WERI-Rb-1 (cell line): ENCODE data around the gene CCL3.
"Not testable (repeated sequence)": the region's sequence is repeated elsewhere in the genome, so short reads cannot be mapped to it uniquely, and the experiment has no call there.

Source experiments
- DNase-seq: peaks from one replicate; pipeline ENCODE4 v3.0.0-alpha.2; 2020
- H3K27ac ChIP-seq: fragments of 250-450 bp; sonication (Bioruptor Pico); 2 replicates; pipeline ENCODE4 v1.5.1; 2020; ENCODE audit warnings: mild to moderate bottlenecking, moderate library complexity
- H3K27me3 ChIP-seq: fragments of 250-450 bp; sonication (Bioruptor Pico); 2 replicates; pipeline ENCODE4 v1.5.1; 2021; ENCODE audit warnings: mild to moderate bottlenecking, low read depth, moderate library complexity; ENCODE audit not compliant: insufficient read depth, severe bottlenecking
- H3K36me3 ChIP-seq: fragments of 250-450 bp; sonication (Bioruptor Pico); 2 replicates; pipeline ENCODE4 v1.5.1; 2020; ENCODE audit warnings: mild to moderate bottlenecking, moderate library complexity
- H3K4me3 ChIP-seq: 2 replicates; pipeline ENCODE4 v1.5.1; 2011; ENCODE audit warnings: low read depth, mild to moderate bottlenecking, control low read depth, low read length
- H3K9me3 ChIP-seq: fragments of 250-450 bp; sonication (Bioruptor Pico); 2 replicates; pipeline ENCODE4 v1.5.1; 2021; ENCODE audit warnings: mild to moderate bottlenecking, moderate library complexity; ENCODE audit not compliant: severe bottlenecking
- CTCF ChIP-seq: IDR thresholded peaks from 2 replicates; pipeline ENCODE4 v1.5.1; 2011; ENCODE audit warnings: low read depth, mild to moderate bottlenecking, control low read depth, inconsistent platforms, low read length

Gene CCL3

DNA sequence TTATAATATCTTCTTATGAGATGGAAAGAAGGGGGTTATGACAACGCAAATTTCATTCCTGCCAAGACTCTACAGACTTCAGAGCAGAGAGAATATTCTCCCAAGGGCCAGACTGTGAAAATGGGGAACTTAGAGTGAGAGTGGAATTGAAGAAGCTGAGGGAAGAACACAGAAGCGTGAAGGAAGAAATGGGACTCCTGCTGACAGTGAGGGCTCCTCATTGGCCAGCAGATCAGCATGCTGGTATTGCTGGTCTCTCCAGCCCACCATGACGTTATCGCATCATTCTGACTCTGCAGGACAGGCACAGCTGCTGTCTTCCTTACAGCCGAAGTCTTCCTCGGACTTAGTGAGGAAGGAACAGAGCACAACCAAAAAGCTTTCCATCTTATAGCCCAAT lies 38.0 kb upstream of the CCL3 start:
- peaks cover 16% of the 10 kb centered on the region for H3K9me3 ChIP-seq
- no peak for DNase-seq
- TF ChIP-seq CTCF = no peak
- no peaks in the 10 kb centered on the region for H3K36me3 ChIP-seq
- no peaks in the 10 kb centered on the region for H3K27me3 ChIP-seq
- no peak overlapping the region for H3K27ac ChIP-seq
- H3K4me3 ChIP-seq = no peak overlapping the region

DNA sequence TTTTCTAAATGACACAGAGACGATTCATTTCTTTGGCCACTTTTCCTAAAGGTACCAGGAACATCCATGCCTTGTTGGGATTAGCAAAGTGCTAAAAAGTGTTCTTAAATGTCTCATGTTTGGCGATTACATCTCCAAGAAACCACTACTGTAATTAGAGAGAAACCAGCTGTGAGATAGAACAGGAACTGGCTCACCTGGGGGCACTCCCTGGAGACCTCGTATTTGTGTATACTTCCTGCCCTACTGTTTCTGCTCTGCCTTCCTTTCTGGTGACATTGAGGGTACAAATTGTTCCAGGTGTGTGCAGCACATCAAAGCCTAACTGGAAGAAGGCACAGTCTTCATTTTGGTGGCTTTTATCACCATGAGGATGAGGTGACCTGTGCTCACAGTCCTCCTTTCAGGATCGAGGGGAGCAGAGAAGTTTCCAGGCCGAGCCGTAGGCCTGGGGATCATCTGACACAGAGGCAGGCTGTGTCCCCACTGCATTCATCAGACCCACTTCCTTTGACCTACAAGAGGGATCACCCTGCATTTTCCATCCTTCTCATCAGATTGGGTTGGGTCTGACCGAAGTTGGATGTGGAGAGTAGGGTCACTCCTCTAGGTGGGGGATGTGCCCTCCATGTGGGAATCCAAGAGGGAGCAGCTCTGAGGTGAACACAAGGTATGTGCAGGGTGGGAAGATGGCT lies 37.4 kb upstream of the CCL3 start:
- DNase-seq = no peak
- peaks cover 16% of the 10 kb centered on the region for H3K9me3 ChIP-seq
- no peak overlapping the region for H3K27ac ChIP-seq
- H3K27me3 ChIP-seq = no peaks in the 10 kb centered on the region
- TF ChIP-seq CTCF = no peak
- H3K4me3 ChIP-seq = no peak overlapping the region
- no peaks in the 10 kb centered on the region for H3K36me3 ChIP-seq

DNA sequence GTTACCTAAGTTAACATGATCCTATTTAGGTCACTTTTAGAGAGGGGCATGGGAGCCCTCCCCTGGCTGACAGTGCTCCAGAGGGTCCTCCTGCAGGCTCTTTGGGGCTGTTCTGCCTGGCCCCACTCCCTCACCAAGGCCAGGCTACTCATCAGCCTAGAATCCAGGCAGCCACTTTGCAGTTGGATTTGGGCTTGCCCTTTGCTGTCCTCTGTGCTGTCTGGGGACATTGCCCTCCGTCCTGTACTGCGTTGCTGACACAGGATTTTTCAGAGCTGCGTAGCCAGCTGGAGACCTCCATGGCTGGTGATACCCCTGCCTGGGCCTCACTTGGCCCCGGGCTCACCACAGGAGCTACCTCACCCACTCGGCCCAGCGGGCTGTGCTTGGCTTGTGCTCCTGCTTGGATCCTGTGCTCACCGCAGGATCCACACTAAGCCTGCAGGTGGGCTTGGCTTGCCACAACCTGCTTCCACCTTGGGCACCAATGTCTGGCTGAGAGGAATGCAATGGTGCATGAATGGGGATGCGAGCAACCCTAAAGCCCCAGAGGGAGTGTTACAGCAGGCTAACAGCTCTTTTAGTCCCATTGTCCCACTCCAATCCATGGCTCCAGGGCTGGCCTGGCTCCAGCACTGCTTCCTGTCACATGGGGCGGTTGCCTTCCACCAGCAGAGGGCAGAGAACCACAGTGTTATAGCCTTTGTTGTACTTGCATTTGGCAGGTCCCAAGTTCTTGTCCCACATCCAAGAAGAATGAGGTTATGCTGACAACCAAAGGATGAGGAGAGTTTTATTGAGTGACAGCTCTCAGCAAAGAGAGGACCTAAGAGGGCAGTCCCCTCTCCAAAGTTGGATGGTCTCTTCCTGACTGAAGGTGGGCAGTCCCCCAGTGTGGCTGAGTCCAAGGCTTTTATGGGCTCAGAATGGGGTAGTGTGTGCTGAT lies 35.2 kb upstream of the CCL3 start:
- no peak for TF ChIP-seq CTCF
- no peak overlapping the region for H3K27ac ChIP-seq
- H3K9me3 ChIP-seq = peaks cover 16% of the 10 kb centered on the region
- H3K36me3 ChIP-seq = no peaks in the 10 kb centered on the region
- H3K4me3 ChIP-seq = no peak overlapping the region
- no peak for DNase-seq
- no peaks in the 10 kb centered on the region for H3K27me3 ChIP-seq

- peaks cover 16% of the 10 kb centered on the region for H3K9me3 ChIP-seq
- H3K4me3 ChIP-seq = no peak overlapping the region
- no peak for TF ChIP-seq CTCF
- no peaks in the 10 kb centered on the region for H3K27me3 ChIP-seq
- no peaks in the 10 kb centered on the region for H3K36me3 ChIP-seq
- no peak overlapping the region for H3K27ac ChIP-seq
- no peak for DNase-seq
Measured at GRCh38 chr17:36123431-36123830, 33.5 kb upstream of the CCL3 start.

DNA sequence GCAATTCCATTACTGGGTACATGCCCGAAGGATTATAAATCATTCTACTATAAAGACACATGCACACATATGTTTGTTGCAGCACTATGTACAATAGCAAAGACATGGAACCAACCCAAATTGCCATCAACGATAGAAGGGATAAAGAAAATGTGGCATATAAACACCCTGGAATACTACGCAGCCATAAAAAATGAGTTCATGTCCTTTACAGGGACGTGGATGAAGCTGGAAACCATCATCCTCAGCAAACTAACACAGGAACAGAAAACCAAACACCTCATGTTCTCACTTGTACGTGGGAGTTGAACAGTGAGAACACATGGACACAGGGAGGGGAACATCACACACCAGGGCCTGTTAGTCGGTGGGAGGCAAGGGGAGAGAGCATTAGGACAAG lies 31.2 kb upstream of the CCL3 start:
- H3K36me3 ChIP-seq, H3K27me3 ChIP-seq, H3K4me3 ChIP-seq, DNase-seq, H3K27ac ChIP-seq: not testable (repeated sequence)
- H3K9me3 ChIP-seq = peaks cover 12% of the 10 kb centered on the region

DNA sequence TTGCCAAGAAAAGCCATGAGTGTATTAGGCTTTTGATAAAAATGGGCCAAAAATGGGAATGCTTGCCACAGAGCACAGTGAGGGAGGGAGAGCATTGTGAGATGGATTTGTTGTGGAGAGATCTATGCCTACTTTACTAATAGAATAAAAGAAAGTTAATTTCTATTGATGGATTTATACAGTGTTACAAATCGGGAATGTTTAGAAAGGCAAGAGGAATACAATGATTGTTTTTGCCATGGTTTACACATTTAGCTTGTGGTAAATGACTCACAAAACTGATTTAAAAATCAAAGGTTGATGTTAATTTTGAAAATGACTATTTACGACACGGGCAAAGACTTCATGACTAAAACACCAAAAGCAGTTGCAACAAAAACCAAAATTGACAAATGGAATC lies 30.3 kb upstream of the CCL3 start:
- no peak for DNase-seq
- no peak overlapping the region for H3K27ac ChIP-seq
- no peaks in the 10 kb centered on the region for H3K27me3 ChIP-seq
- H3K9me3 ChIP-seq = peaks cover 5% of the 10 kb centered on the region
- no peaks in the 10 kb centered on the region for H3K36me3 ChIP-seq
- no peak overlapping the region for H3K4me3 ChIP-seq
- TF ChIP-seq CTCF = no peak
